Keratinocyte (primary cell): Measurements from ENCODE around the gene HIVEP2. TPM values are rescaled to one million over a fixed set of nuclear protein-coding genes. Genes with fewer than 3 reads are reported as not detected.

Experiments used
- DNase-seq: peaks from one replicate; pipeline ENCODE4 v3.0.0-alpha.2; 2011; ENCODE audit warnings: low read depth, missing footprints, low spot score
- FAIRE-seq: peaks from 2 replicates; lab custom pipeline; 2011; peaks lifted over from hg19 to GRCh38; lab: Jason Lieb, UNC
- H2AFZ ChIP-seq: 2 replicates; pipeline ENCODE4 v1.6.0; 2012; ENCODE audit warnings: low read length, control low read depth, inconsistent platforms; ENCODE audit not compliant: control insufficient read depth
- H3K27ac ChIP-seq: 2 replicates; pipeline ENCODE4 v1.5.1; 2011; ENCODE audit warnings: low read length; ENCODE audit not compliant: control insufficient read depth, insufficient read depth
- H3K27me3 ChIP-seq: 3 replicates; pipeline ENCODE4 v1.6.0; 2011; ENCODE audit warnings: low read length; ENCODE audit not compliant: control insufficient read depth, insufficient read depth; ENCODE audit errors: extremely low read depth
- H3K36me3 ChIP-seq, 2 experiments: 2 replicates in 1 of 2; 3 replicates in 1 of 2; pipeline ENCODE4 v1.5.1; 2011; ENCODE audit warnings: low read length in 2 of 2, mild to moderate bottlenecking in 1 of 2; ENCODE audit not compliant: control insufficient read depth in 2 of 2, insufficient read depth in 2 of 2; ENCODE audit errors: extremely low read depth in 1 of 2
- H3K4me1 ChIP-seq: 3 replicates; pipeline ENCODE4 v1.5.1; 2011; ENCODE audit warnings: low read length; ENCODE audit not compliant: control insufficient read depth, insufficient read depth; ENCODE audit errors: extremely low read depth
- H3K4me2 ChIP-seq: 3 replicates; pipeline ENCODE4 v1.6.0; 2011; ENCODE audit warnings: low read depth, low read length; ENCODE audit not compliant: control insufficient read depth, insufficient read depth; ENCODE audit errors: extremely low read depth
- H3K4me3 ChIP-seq, 3 experiments: fragments of 200-600 bp in 1 of 3; sonication (generic) in 1 of 3; 2 replicates in 2 of 3; 3 replicates in 1 of 3; pipeline ENCODE4 v1.5.1; 2011 to 2016; ENCODE audit warnings: low read length in 3 of 3, mild to moderate bottlenecking in 3 of 3, control low read depth in 2 of 3, inconsistent platforms in 1 of 3, low read depth in 1 of 3, mixed read lengths in 1 of 3, mixed run types in 1 of 3, moderate library complexity in 1 of 3; ENCODE audit not compliant: control insufficient read depth in 2 of 3, insufficient read depth in 2 of 3; ENCODE audit errors: extremely low read depth in 1 of 3
- H3K79me2 ChIP-seq: 2 replicates; pipeline ENCODE4 v1.6.0; 2012; ENCODE audit warnings: low read length; ENCODE audit not compliant: control insufficient read depth, insufficient read depth
- H3K9ac ChIP-seq: 3 replicates; pipeline ENCODE4 v1.6.0; 2011; ENCODE audit warnings: low read length; ENCODE audit not compliant: control insufficient read depth, insufficient read depth; ENCODE audit errors: extremely low read depth
- H3K9me1 ChIP-seq: 3 replicates; pipeline ENCODE4 v1.6.0; 2011; ENCODE audit warnings: low read length; ENCODE audit not compliant: control insufficient read depth, insufficient read depth; ENCODE audit errors: extremely low read depth
- H3K9me3 ChIP-seq: 2 replicates; pipeline ENCODE4 v1.5.1; 2012; ENCODE audit warnings: low read depth, low read length; ENCODE audit not compliant: control insufficient read depth
- H4K20me1 ChIP-seq: 3 replicates; pipeline ENCODE4 v1.6.0; 2011; ENCODE audit warnings: low read length; ENCODE audit not compliant: control insufficient read depth, insufficient read depth; ENCODE audit errors: extremely low read depth
- CTCF ChIP-seq, 3 experiments: IDR thresholded peaks in 1 of 3; conservative IDR thresholded peaks in 1 of 3; optimal IDR thresholded peaks in 1 of 3; 2 replicates in 2 of 3; 3 replicates in 1 of 3; pipeline versions ENCODE3 to v1.5.1; 2011; ENCODE audit warnings: low read length in 3 of 3, mild to moderate bottlenecking in 3 of 3, moderate library complexity in 2 of 3, control low read depth in 1 of 3, inconsistent platforms in 1 of 3; ENCODE audit not compliant: insufficient read depth in 2 of 3; ENCODE audit errors: extremely low read depth in 1 of 3
- EZH2 ChIP-seq: IDR thresholded peaks from one replicate; pipeline ENCODE4 v1.6.1; 2012; ENCODE audit warnings: inconsistent platforms, mild to moderate bottlenecking, low read length, moderate library complexity
- dilution Hi-C: fragments of 300-500 bp; cut with MboI; formaldehyde crosslinking; loops from one replicate; pipeline ENCODE4 v1.7.0; 2020; ENCODE audit warnings: low sequenced_read_pairs; ENCODE audit not compliant: extremely low pct_ligation_motif_present
- polyA plus RNA-seq, 5 experiments: library from polyadenylated mRNA; depleted of rRNA in 3 of 5; stranded (reverse) in 3 of 5; stranded (forward) in 1 of 5; unstranded in 1 of 5; fragments of >200 nt; gene quantifications; 1 replicate in 1 of 5; 2 replicates in 3 of 5; 3 replicates in 1 of 5; pipeline versions ENCODE4 v1.2.1 to v1.2.3, GENCODE V29; 2011 to 2012; ENCODE audit warnings: missing spikeins in 2 of 5, low read depth in 1 of 5, low replicate concordance in 1 of 5

Gene HIVEP2
- polyA plus RNA-seq, 1 donor (not counting 4 experiments of a cell fraction or from before 2014, with no cell fraction given): 8.9 TPM

GRCh38 chr6:142848976-142849375, 96.0 kb downstream of the HIVEP2 start:
- FAIRE-seq: no peak
- Histone ChIP-seq H3K79me2 (peaks cover 11% of the 10 kb centered on the region), H3K4me1 (peaks cover 48% of the 10 kb centered on the region), H3K4me3 (no peak overlapping the region), H2AFZ (no peak overlapping the region), H3K9me3 (no peaks in the 10 kb centered on the region), H3K4me2 (no peak overlapping the region), H3K9me1 (peaks cover 3% of the 10 kb centered on the region), H3K27me3 (no peaks in the 10 kb centered on the region), H3K36me3 (no peaks in the 10 kb centered on the region), H3K27ac (no peak overlapping the region), H3K9ac (no peak overlapping the region), H4K20me1 (no peaks in the 10 kb centered on the region)
- dilution Hi-C loops: no loop called here
- no peak for DNase-seq
- TF ChIP-seq CTCF (optimal IDR thresholded peaks at IDR 0.05 in 1 of 3, IDR thresholded peaks at IDR 0.05 in 1 of 3, conservative IDR thresholded peaks at IDR 0.05 in 1 of 3; ENCODE audit: extremely low read depth in 1 of 3, insufficient read depth in 2 of 3, low read length in 3 of 3) (no peak), EZH2 (no peak)

GRCh38 chr6:142848156-142848555, 96.8 kb downstream of the HIVEP2 start:
- no peak for TF ChIP-seq CTCF (optimal IDR thresholded peaks at IDR 0.05 in 1 of 3, IDR thresholded peaks at IDR 0.05 in 1 of 3, conservative IDR thresholded peaks at IDR 0.05 in 1 of 3; ENCODE audit: extremely low read depth in 1 of 3, insufficient read depth in 2 of 3, low read length in 3 of 3)
- no peak for TF ChIP-seq EZH2
- no peak for FAIRE-seq
- no peaks in the 10 kb centered on the region for H4K20me1 ChIP-seq
- no peak overlapping the region for H2AFZ ChIP-seq
- H3K79me2 ChIP-seq: peaks cover 13% of the 10 kb centered on the region
- H3K27me3 ChIP-seq: no peaks in the 10 kb centered on the region
- H3K9me3 ChIP-seq: no peaks in the 10 kb centered on the region
- no peak overlapping the region for H3K4me2 ChIP-seq
- H3K4me3 ChIP-seq: no peak overlapping the region
- no peak overlapping the region for H3K27ac ChIP-seq
- no peaks in the 10 kb centered on the region for H3K36me3 ChIP-seq
- H3K9me1 ChIP-seq: peaks cover 3% of the 10 kb centered on the region
- no peak overlapping the region for H3K9ac ChIP-seq
- H3K4me1 ChIP-seq: peaks cover 43% of the 10 kb centered on the region
- DNase-seq: no peak
- dilution Hi-C loops: no loop called here
